Measurements from ENCODE around the gene CCDC197.

Gene CCDC197

GRCh38 chr14:93998871-93999403 lies 1.8 kb downstream of the CCDC197 start:
- DNase-seq (ENCODE audit: low read depth, low spot score): no peak

GRCh38 chr14:93999573-93999972 lies 2.5 kb downstream of the CCDC197 start:
- no peak for DNase-seq (ENCODE audit: low read depth, low spot score)

- no peak for DNase-seq (ENCODE audit: low read depth, low spot score)
Observed at GRCh38 chr14:94000267-94000666, 3.2 kb downstream of the CCDC197 start.

GRCh38 chr14:94001016-94001415 lies 3.9 kb downstream of the CCDC197 start:
- no peak for DNase-seq (ENCODE audit: low read depth, low spot score)

GRCh38 chr14:94001501-94002396 lies 4.6 kb downstream of the CCDC197 start:
- DNase-seq (ENCODE audit: low read depth, low spot score): no peak

- no peak for DNase-seq (ENCODE audit: low read depth, low spot score)
Observed at GRCh38 chr14:94003397-94003796, 6.3 kb downstream of the CCDC197 start.

- DNase-seq (ENCODE audit: low read depth, low spot score): no peak
Observed at GRCh38 chr14:94004015-94004414, 6.9 kb downstream of the CCDC197 start.

- no peak for DNase-seq (ENCODE audit: low read depth, low spot score)
Observed at GRCh38 chr14:94005324-94006073, 8.4 kb downstream of the CCDC197 start.

- no peak for DNase-seq (ENCODE audit: low read depth, low spot score)
Observed at GRCh38 chr14:94008234-94008633, 11.1 kb downstream of the CCDC197 start.

- no peak for DNase-seq (ENCODE audit: low read depth, low spot score)
Observed at GRCh38 chr14:94009767-94010166, 12.7 kb downstream of the CCDC197 start.

GRCh38 chr14:94010625-94011024 lies 13.5 kb downstream of the CCDC197 start:
- DNase-seq (ENCODE audit: low read depth, low spot score): no peak

GRCh38 chr14:94011795-94012194 lies 14.7 kb downstream of the CCDC197 start:
- DNase-seq (ENCODE audit: low read depth, low spot score): no peak

GRCh38 chr14:94014382-94014781 lies 17.3 kb downstream of the CCDC197 start:
- DNase-seq (ENCODE audit: low read depth, low spot score): no peak

GRCh38 chr14:94015223-94015622 lies 18.1 kb downstream of the CCDC197 start:
- DNase-seq (ENCODE audit: low read depth, low spot score): no peak

GRCh38 chr14:94016446-94016976 lies 19.4 kb downstream of the CCDC197 start:
- no peak for DNase-seq (ENCODE audit: low read depth, low spot score)

- no peak for DNase-seq (ENCODE audit: low read depth, low spot score)
Observed at GRCh38 chr14:94018308-94018707, 21.2 kb downstream of the CCDC197 start.

GRCh38 chr14:94019329-94019728 lies 22.2 kb downstream of the CCDC197 start:
- DNase-seq (ENCODE audit: low read depth, low spot score): no peak

GRCh38 chr14:94020267-94020666 lies 23.2 kb downstream of the CCDC197 start:
- no peak for DNase-seq (ENCODE audit: low read depth, low spot score)

GRCh38 chr14:94021001-94021400 lies 23.9 kb downstream of the CCDC197 start:
- DNase-seq (ENCODE audit: low read depth, low spot score): no peak

- DNase-seq (ENCODE audit: low read depth, low spot score): no peak
Observed at GRCh38 chr14:94021416-94022157, 24.5 kb downstream of the CCDC197 start.
